SK-N-SH treated with all-trans-retinoic acid at 6 μM for 48 hours (cell line): ENCODE results near the gene KCNK10.

ENCODE experiments used
- ATAC-seq: fragments of 200-7000 bp; cut with Tn5 transposase; 3 replicates; pipeline ENCODE4 v1.9.1; 2020; ENCODE audit warnings: mild to moderate bottlenecking, moderate library complexity
- ARNTL ChIP-seq: fragments of 450-650 bp; formaldehyde crosslinking; IDR thresholded peaks from 2 replicates; pipeline ENCODE4 v1.5.0; 2020; ENCODE audit warnings: low read depth, mild to moderate bottlenecking, moderate library complexity, borderline replicate concordance
- BACH2 ChIP-seq: fragments of 250-450 bp; sonication (Bioruptor Pico); IDR thresholded peaks from 2 replicates; pipeline ENCODE4 v1.9.0; 2021; ENCODE audit warnings: mild to moderate bottlenecking, borderline replicate concordance
- CSDC2 ChIP-seq: fragments of 250-450 bp; sonication (Bioruptor Pico); IDR thresholded peaks from 2 replicates; pipeline ENCODE4 v1.5.0; 2020; ENCODE audit warnings: mild to moderate bottlenecking, moderate library complexity
- GLIS3 ChIP-seq: fragments of 250-450 bp; sonication (Bioruptor Pico); IDR thresholded peaks from 2 replicates; pipeline ENCODE4 v1.5.0; 2020; ENCODE audit warnings: mild to moderate bottlenecking, moderate library complexity
- ISL1 ChIP-seq: fragments of 250-450 bp; sonication (Bioruptor Pico); IDR thresholded peaks from 2 replicates; pipeline ENCODE4 v2.1.2; 2022; ENCODE audit warnings: mild to moderate bottlenecking, moderate library complexity
- OSR1 ChIP-seq: fragments of 250-450 bp; sonication (Bioruptor Pico); IDR thresholded peaks from 2 replicates; pipeline ENCODE4 v1.8.0; 2022; ENCODE audit warnings: moderate library complexity, mild to moderate bottlenecking, inconsistent platforms
- PPARA ChIP-seq: fragments of 250-450 bp; sonication (Bioruptor Pico); IDR thresholded peaks from 2 replicates; pipeline ENCODE4 v1.5.0; 2020; ENCODE audit warnings: mild to moderate bottlenecking, borderline replicate concordance
- RARB ChIP-seq: fragments of 250-450 bp; sonication (Bioruptor Pico); IDR thresholded peaks from 2 replicates; pipeline ENCODE4 v1.8.0; 2021; ENCODE audit warnings: mild to moderate bottlenecking, moderate library complexity
- SNAI2 ChIP-seq: fragments of 250-450 bp; sonication (Bioruptor Pico); IDR thresholded peaks from 2 replicates; pipeline ENCODE4 v1.5.0; 2020; ENCODE audit warnings: mild to moderate bottlenecking, moderate library complexity
- TCF4 ChIP-seq: fragments of 250-450 bp; sonication (Bioruptor Pico); IDR thresholded peaks from 2 replicates; pipeline ENCODE4 v1.8.0; 2021; ENCODE audit warnings: mild to moderate bottlenecking, moderate library complexity, borderline replicate concordance
- TOX ChIP-seq: fragments of 250-450 bp; sonication (Bioruptor Pico); IDR thresholded peaks from 2 replicates; pipeline ENCODE4 v1.8.0; 2021; ENCODE audit warnings: mild to moderate bottlenecking, moderate library complexity, borderline replicate concordance
- ZC3H10 ChIP-seq: fragments of 250-450 bp; sonication (Bioruptor Pico); IDR thresholded peaks from 2 replicates; pipeline ENCODE4 v1.5.1; 2021; ENCODE audit warnings: mild to moderate bottlenecking, moderate library complexity
- ZFP3 ChIP-seq: fragments of 250-450 bp; sonication (Bioruptor Pico); IDR thresholded peaks from 2 replicates; pipeline ENCODE4 v1.5.0; 2020; ENCODE audit warnings: mild to moderate bottlenecking, moderate library complexity
- ZFP30 ChIP-seq: fragments of 450-650 bp; formaldehyde crosslinking; IDR thresholded peaks from 2 replicates; pipeline ENCODE4 v1.5.0; 2022; ENCODE audit warnings: mild to moderate bottlenecking, moderate library complexity
- ZNF565 ChIP-seq: fragments of 450-650 bp; formaldehyde crosslinking; conservative IDR thresholded peaks from 2 replicates; pipeline ENCODE4 v1.5.0; 2020; ENCODE audit warnings: low read depth, mild to moderate bottlenecking, moderate library complexity
- ZNF70 ChIP-seq: fragments of 450-650 bp; formaldehyde crosslinking; IDR thresholded peaks from 2 replicates; pipeline ENCODE4 v1.5.0; 2020; ENCODE audit warnings: mild to moderate bottlenecking, moderate library complexity
- ZNF8 ChIP-seq: fragments of 450-650 bp; formaldehyde crosslinking; IDR thresholded peaks from 2 replicates; pipeline ENCODE4 v1.5.0; 2020; ENCODE audit warnings: mild to moderate bottlenecking, moderate library complexity
- TF ChIP-seq, protein P1 (sequence below): fragments of 250-450 bp; sonication (Bioruptor Pico); IDR thresholded peaks from 2 replicates; pipeline ENCODE4 v1.5.1; 2020; ENCODE audit warnings: low read depth, mild to moderate bottlenecking, moderate library complexity
- TF ChIP-seq, protein P2 (sequence below): fragments of 250-450 bp; sonication (Bioruptor Pico); IDR thresholded peaks from 2 replicates; pipeline ENCODE4 v1.5.0; 2020; ENCODE audit warnings: mild to moderate bottlenecking, moderate library complexity
- TF ChIP-seq, protein P3 (sequence below): fragments of 250-450 bp; sonication (Bioruptor Pico); IDR thresholded peaks from 2 replicates; pipeline ENCODE4 v1.8.0; 2021; ENCODE audit warnings: low read depth, mild to moderate bottlenecking, moderate library complexity, borderline replicate concordance
- TF ChIP-seq, protein P4 (sequence below): fragments of 250-450 bp; sonication (Bioruptor Pico); IDR thresholded peaks from 2 replicates; pipeline ENCODE4 v1.5.1; 2021; ENCODE audit warnings: mild to moderate bottlenecking, moderate library complexity

KCNK10 gene

DNA sequence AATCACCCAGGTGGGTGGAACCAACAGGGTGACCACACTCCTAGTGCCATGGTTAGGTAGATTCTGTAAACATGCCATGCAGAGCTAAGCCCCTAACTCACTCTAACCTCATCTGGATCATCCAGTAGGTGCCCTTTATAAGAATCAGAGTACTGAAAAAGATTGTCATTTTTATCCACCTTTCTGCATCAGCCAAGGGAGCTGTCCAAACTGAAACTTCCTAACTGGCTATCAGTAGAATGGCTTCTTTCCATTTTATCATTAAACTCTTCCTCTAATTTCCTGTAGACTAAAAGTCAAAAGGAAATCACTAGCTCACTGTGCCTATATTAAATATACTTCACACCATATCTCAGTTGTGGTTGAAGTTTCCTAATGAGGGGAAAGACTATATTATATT, 6.5 kb downstream of the KCNK10 start:
- no peak for TF ChIP-seq PPARA (CRISPR knock-in tag)
- no peak for TF ChIP-seq CSDC2 (CRISPR knock-in tag)
- TF ChIP-seq, protein P1, sequence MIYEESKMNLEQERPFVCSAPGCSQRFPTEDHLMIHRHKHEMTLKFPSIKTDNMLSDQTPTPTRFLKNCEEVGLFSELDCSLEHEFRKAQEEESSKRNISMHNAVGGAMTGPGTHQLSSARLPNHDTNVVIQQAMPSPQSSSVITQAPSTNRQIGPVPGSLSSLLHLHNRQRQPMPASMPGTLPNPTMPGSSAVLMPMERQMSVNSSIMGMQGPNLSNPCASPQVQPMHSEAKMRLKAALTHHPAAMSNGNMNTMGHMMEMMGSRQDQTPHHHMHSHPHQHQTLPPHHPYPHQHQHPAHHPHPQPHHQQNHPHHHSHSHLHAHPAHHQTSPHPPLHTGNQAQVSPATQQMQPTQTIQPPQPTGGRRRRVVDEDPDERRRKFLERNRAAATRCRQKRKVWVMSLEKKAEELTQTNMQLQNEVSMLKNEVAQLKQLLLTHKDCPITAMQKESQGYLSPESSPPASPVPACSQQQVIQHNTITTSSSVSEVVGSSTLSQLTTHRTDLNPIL (CRISPR knock-in tag) = no peak
- TF ChIP-seq GLIS3 (CRISPR knock-in tag) = no peak
- TF ChIP-seq ZNF70 (CRISPR knock-in tag) = no peak
- TF ChIP-seq SNAI2 (CRISPR knock-in tag) = no peak
- no peak for TF ChIP-seq BACH2 (CRISPR knock-in tag)
- no peak for TF ChIP-seq ZNF8 (CRISPR knock-in tag)
- TF ChIP-seq ZNF565 (CRISPR knock-in tag) = no peak
- TF ChIP-seq OSR1 (CRISPR knock-in tag) = no peak
- TF ChIP-seq ZFP30 (CRISPR knock-in tag) = no peak
- TF ChIP-seq, protein P2, sequence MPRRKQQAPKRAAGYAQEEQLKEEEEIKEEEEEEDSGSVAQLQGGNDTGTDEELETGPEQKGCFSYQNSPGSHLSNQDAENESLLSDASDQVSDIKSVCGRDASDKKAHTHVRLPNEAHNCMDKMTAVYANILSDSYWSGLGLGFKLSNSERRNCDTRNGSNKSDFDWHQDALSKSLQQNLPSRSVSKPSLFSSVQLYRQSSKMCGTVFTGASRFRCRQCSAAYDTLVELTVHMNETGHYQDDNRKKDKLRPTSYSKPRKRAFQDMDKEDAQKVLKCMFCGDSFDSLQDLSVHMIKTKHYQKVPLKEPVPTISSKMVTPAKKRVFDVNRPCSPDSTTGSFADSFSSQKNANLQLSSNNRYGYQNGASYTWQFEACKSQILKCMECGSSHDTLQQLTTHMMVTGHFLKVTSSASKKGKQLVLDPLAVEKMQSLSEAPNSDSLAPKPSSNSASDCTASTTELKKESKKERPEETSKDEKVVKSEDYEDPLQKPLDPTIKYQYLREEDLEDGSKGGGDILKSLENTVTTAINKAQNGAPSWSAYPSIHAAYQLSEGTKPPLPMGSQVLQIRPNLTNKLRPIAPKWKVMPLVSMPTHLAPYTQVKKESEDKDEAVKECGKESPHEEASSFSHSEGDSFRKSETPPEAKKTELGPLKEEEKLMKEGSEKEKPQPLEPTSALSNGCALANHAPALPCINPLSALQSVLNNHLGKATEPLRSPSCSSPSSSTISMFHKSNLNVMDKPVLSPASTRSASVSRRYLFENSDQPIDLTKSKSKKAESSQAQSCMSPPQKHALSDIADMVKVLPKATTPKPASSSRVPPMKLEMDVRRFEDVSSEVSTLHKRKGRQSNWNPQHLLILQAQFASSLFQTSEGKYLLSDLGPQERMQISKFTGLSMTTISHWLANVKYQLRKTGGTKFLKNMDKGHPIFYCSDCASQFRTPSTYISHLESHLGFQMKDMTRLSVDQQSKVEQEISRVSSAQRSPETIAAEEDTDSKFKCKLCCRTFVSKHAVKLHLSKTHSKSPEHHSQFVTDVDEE (CRISPR knock-in tag) = no peak
- TF ChIP-seq ZFP3 (CRISPR knock-in tag) = no peak
- no peak for ATAC-seq

DNA sequence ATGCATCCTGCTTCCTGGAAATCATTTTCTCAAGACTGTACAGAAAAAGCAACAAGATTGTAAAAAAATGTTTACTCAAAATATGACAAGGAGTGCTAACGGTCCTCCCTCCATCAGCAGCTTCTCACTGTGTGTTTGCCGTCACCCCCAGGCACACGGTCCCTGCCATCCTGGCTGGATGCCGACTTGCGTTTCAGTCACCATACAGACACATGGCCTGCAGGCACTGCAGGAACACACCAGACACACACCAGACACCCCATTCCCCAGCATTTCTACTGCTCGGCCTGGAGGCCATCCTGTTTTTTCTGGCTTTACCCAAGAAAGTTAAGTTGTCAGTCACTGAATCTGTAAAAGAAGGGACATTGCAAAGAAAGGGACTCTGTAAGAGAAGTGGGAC, 10.8 kb downstream of the KCNK10 start:
- TF ChIP-seq, protein P3, sequence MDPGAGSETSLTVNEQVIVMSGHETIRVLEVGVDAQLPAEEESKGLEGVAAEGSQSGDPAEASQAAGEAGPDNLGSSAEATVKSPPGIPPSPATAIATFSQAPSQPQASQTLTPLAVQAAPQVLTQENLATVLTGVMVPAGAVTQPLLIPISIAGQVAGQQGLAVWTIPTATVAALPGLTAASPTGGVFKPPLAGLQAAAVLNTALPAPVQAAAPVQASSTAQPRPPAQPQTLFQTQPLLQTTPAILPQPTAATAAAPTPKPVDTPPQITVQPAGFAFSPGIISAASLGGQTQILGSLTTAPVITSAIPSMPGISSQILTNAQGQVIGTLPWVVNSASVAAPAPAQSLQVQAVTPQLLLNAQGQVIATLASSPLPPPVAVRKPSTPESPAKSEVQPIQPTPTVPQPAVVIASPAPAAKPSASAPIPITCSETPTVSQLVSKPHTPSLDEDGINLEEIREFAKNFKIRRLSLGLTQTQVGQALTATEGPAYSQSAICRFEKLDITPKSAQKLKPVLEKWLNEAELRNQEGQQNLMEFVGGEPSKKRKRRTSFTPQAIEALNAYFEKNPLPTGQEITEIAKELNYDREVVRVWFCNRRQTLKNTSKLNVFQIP (CRISPR knock-in tag) = no peak
- TF ChIP-seq TCF4 (CRISPR knock-in tag) = peak; percentile 20; the same call in 1 of the 2 replicates
- no peak for ATAC-seq

DNA sequence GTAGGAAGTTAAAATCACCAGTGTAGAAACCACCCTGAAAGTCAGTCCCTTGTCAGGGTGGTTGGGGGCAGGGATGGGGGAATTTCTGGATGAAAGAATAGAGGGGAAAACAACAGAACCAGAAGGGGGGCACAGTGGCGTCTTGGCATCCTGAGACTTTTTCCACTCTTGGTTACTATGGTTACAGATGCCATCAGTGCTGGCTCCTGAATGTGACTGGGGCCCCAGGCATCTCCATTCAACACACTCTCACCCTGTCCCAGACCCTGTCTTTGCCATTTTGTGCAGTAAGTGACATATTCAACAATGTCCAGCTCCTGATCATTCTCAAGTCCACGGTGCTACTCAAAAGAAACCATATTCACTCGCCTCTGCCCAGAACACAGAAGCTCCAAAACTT, 11.3 kb downstream of the KCNK10 start:
- no peak for ATAC-seq
- no peak for TF ChIP-seq ZFP30 (CRISPR knock-in tag)
- TF ChIP-seq ZC3H10 (CRISPR knock-in tag) = no peak
- no peak for TF ChIP-seq RARB (CRISPR knock-in tag)
- no peak for TF ChIP-seq ARNTL (CRISPR knock-in tag)
- no peak for TF ChIP-seq ZNF8 (CRISPR knock-in tag)
- TF ChIP-seq ISL1 (CRISPR knock-in tag) = no peak
- no peak for TF ChIP-seq ZNF70 (CRISPR knock-in tag)
- TF ChIP-seq, protein P1 (CRISPR knock-in tag) = no peak
- TF ChIP-seq, protein P4, sequence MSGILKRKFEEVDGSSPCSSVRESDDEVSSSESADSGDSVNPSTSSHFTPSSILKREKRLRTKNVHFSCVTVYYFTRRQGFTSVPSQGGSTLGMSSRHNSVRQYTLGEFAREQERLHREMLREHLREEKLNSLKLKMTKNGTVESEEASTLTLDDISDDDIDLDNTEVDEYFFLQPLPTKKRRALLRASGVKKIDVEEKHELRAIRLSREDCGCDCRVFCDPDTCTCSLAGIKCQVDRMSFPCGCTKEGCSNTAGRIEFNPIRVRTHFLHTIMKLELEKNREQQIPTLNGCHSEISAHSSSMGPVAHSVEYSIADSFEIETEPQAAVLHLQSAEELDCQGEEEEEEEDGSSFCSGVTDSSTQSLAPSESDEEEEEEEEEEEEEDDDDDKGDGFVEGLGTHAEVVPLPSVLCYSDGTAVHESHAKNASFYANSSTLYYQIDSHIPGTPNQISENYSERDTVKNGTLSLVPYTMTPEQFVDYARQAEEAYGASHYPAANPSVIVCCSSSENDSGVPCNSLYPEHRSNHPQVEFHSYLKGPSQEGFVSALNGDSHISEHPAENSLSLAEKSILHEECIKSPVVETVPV (CRISPR knock-in tag) = no peak
- no peak for TF ChIP-seq ZFP3 (CRISPR knock-in tag)
- TF ChIP-seq TOX (CRISPR knock-in tag) = no peak
- TF ChIP-seq SNAI2 (CRISPR knock-in tag) = no peak
- TF ChIP-seq OSR1 (CRISPR knock-in tag) = no peak
- TF ChIP-seq PPARA (CRISPR knock-in tag) = no peak
